ENCODE data around the gene MANSC1. TPM values are rescaled to one million over a fixed set of nuclear protein-coding genes. Genes with fewer than 3 reads are reported as not detected.
A peak's percentile ranks its signal among the peaks of the same experiment; 100 is the strongest.

MANSC1 gene
- total and polyA plus RNA-seq, 2 of the 13 experiments (the other 11 are each of a cell fraction or from before 2014, with no cell fraction given), result 1.9 to 4.2 TPM

- TF ChIP-seq, protein P1, sequence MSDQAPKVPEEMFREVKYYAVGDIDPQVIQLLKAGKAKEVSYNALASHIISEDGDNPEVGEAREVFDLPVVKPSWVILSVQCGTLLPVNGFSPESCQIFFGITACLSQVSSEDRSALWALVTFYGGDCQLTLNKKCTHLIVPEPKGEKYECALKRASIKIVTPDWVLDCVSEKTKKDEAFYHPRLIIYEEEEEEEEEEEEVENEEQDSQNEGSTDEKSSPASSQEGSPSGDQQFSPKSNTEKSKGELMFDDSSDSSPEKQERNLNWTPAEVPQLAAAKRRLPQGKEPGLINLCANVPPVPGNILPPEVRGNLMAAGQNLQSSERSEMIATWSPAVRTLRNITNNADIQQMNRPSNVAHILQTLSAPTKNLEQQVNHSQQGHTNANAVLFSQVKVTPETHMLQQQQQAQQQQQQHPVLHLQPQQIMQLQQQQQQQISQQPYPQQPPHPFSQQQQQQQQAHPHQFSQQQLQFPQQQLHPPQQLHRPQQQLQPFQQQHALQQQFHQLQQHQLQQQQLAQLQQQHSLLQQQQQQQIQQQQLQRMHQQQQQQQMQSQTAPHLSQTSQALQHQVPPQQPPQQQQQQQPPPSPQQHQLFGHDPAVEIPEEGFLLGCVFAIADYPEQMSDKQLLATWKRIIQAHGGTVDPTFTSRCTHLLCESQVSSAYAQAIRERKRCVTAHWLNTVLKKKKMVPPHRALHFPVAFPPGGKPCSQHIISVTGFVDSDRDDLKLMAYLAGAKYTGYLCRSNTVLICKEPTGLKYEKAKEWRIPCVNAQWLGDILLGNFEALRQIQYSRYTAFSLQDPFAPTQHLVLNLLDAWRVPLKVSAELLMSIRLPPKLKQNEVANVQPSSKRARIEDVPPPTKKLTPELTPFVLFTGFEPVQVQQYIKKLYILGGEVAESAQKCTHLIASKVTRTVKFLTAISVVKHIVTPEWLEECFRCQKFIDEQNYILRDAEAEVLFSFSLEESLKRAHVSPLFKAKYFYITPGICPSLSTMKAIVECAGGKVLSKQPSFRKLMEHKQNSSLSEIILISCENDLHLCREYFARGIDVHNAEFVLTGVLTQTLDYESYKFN (CRISPR knock-in tag; conservative IDR thresholded peaks at IDR 0.05), result peak; percentile 40
- TF ChIP-seq PHF8 (CRISPR knock-in tag; IDR thresholded peaks at IDR 0.05) (peak; percentile 87), PAX8 (CRISPR knock-in tag; IDR thresholded peaks at IDR 0.05; ENCODE audit: borderline replicate concordance) (no peak), PLRG1 (conservative IDR thresholded peaks at IDR 0.05) (no peak), ADNP (CRISPR knock-in tag; IDR thresholded peaks at IDR 0.05) (no peak), SSRP1 (CRISPR knock-in tag; IDR thresholded peaks at IDR 0.05) (peak; percentile 69; the same call in 1 of the 2 replicates), ARNTL (CRISPR knock-in tag; IDR thresholded peaks at IDR 0.05) (0 out of 2 replicates have a peak, but pooled peaks have one; percentile 32), HOXA9 (CRISPR knock-in tag; IDR thresholded peaks at IDR 0.05; ENCODE audit: borderline replicate concordance) (no peak), RXRB (CRISPR knock-in tag; IDR thresholded peaks at IDR 0.05; ENCODE audit: borderline replicate concordance) (peak; percentile 65; the same call in 1 of the 2 replicates), KDM4B (CRISPR knock-in tag; IDR thresholded peaks at IDR 0.05) (peak; percentile 49; the same call in 1 of the 2 replicates), NR2F1 (CRISPR knock-in tag; IDR thresholded peaks at IDR 0.05) (no peak), HES4 (CRISPR knock-in tag; IDR thresholded peaks at IDR 0.05; ENCODE audit: borderline replicate concordance) (no peak; the same call in 1 of the 2 replicates), ZNF761 (CRISPR knock-in tag; conservative IDR thresholded peaks at IDR 0.05) (no peak; the same call in 1 of the 2 replicates), RNF2 (conservative IDR thresholded peaks at IDR 0.05; ENCODE audit: low read depth) (peak; percentile 65; the same call in 1 of the 2 replicates), RERE (CRISPR knock-in tag; IDR thresholded peaks at IDR 0.05; ENCODE audit: low read depth) (no peak), ZNF44 (CRISPR knock-in tag; IDR thresholded peaks at IDR 0.05) (0 out of 2 replicates have a peak, but pooled peaks have one; percentile 31), ZNF432 (CRISPR knock-in tag; IDR thresholded peaks at IDR 0.05; ENCODE audit: borderline replicate concordance) (no peak), ZNF12 (CRISPR knock-in tag; IDR thresholded peaks at IDR 0.05) (peak; percentile 57; the same call in 1 of the 2 replicates)
- TF ChIP-seq, protein P2, sequence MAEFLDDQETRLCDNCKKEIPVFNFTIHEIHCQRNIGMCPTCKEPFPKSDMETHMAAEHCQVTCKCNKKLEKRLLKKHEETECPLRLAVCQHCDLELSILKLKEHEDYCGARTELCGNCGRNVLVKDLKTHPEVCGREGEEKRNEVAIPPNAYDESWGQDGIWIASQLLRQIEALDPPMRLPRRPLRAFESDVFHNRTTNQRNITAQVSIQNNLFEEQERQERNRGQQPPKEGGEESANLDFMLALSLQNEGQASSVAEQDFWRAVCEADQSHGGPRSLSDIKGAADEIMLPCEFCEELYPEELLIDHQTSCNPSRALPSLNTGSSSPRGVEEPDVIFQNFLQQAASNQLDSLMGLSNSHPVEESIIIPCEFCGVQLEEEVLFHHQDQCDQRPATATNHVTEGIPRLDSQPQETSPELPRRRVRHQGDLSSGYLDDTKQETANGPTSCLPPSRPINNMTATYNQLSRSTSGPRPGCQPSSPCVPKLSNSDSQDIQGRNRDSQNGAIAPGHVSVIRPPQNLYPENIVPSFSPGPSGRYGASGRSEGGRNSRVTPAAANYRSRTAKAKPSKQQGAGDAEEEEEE (CRISPR knock-in tag; IDR thresholded peaks at IDR 0.05; ENCODE audit: borderline replicate concordance), result no peak
Measured at GRCh38 chr12:12356896-12357718, 7.1 kb upstream of the MANSC1 start, which contains the start of gene BORCS5 (continued).

All from HepG2 (cell line).